Medulla oblongata (tissue), 1 donor: ENCODE results near the gene RERE.

Source experiments
- DNase-seq: peaks from one replicate; pipeline ENCODE4 v3.0.0-alpha.2; 2015; ENCODE audit errors: extremely low spot score

Gene RERE

DNA sequence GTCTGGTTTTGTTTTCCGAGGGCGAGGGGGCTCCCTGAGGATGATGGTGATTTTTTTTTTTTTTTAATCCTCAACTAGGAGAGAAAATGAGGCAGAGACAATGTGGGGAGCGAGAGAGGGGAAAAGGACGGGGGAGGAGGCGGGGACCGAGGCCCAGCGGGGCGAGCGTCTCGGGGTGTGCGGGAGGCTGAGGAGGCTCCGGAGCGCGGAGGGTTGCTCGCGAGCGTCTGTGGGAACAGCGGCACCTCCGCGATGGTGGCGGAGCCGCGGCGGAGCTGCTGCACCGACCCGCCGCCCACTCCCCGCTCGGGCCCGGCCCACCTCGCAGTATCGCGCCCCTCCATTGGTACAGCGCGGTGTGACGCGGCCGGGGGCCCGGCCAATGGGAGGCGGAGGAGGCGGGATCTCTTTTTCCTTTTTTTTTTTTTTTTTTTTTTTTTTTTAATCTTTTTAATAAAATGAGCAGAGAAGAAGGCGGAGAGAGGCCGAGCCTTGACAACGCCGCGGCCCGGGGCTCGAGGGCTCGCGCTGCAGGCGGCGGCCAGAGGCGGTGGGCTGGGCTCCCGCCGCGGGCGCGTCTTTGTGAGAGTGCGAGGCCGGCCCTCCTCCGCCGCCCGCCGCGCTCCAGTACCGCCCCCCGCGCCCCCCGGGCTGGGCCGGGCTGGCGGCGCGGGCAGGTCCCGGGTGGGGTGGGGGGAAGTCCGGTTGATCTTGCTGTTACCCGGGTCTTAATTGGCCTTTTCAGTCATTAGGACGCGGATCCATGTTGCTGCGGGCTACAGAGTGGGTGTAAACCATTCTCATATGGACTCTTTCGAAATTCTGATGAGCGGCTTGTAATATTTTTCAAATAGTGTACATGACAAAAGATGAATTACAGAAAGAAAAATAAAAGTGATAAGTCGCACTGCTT, at the start of gene RERE:
Gene RERE (minus strand): TSS at position 229 of the 913 bp plus-strand sequence.
- DNase-seq = peak; percentile 96

DNA sequence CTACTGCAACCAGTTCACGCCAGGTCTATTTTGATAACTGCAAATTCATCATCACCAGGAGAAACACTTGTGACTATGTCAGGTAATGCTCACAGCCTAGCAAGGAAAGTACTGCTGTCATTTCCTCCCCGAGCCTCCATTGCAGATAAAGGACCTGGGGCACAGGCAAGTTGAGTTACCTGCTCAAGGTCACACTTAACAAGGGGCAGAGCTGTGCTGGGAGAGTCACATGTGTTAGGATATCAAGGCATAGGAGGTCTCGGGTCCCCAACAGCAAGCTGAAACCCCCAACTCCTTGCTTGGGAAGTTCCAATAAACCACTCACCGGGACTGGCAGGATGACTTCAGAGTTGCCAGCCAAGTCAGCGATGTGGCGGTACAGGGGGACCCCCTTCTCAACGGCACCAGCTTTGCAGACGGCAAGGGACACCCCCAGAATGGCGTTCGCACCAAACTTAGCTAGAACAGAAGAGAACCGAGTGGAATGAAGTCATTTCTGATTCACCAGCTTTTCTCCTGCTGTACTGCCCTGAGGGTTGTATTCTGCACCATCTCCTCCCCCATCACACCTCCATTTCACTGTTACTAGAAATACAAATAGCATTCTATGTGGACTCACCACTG, 49.5 kb upstream of the RERE start:
- no peak for DNase-seq

DNA sequence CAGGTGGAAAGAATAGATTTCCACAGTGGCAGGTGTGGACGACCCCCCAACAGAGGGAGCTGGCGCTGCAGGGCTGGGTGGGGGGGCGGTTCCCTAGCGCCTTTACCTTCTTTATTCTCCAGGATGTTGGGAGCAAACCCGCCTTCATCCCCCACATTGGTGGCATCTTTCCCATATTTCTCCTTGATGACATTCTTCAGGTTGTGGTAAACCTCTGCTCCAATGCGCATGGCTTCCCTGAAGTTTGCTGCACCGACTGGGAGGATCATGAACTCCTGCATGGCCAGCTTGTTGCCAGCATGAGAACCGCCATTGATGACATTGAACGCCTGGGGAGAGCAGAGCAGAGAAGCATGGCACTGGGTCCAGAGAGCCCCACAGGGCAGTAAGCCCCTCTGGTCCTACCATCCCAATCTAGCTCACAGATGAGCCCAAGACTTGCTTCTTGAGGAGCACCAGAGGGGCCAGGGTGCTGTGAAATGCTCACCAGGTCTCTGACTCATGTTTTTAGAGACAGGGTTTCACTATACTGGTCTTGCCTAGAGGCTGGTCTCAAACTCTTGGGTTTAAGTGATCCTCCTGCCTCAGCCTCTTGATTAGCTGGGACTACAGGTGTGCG, 48.8 kb upstream of the RERE start:
- no peak for DNase-seq

DNA sequence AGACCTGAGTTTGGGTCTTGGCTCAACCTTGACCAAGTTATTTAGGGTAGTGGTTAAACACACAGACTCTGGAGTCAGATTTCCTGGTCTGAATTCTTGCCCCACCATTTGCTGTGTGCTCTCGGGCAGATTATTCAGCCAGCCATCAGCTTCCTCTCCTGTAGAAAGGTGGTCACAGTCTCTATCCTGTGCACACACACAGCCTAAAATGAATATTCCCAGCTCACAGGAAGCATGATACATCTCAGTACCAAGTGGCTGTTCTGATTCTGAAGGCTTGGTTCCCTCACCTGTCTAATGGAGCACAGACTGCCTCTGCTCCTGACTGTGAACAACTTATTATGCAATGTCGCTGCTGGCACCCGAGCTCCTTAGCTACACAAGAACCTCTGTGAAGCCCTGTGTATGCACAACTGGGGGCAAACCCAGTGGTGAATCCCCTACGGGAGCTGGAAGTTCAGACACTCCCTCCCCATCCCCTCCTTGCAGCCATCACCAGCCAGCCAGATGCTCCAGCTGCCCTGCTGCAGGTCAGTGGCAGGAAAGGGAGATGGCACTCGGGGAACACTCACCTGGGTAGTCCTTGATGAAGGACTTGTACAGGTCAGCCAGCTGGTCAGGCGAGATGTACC, 47.4 kb upstream of the RERE start:
- DNase-seq = no peak

DNA sequence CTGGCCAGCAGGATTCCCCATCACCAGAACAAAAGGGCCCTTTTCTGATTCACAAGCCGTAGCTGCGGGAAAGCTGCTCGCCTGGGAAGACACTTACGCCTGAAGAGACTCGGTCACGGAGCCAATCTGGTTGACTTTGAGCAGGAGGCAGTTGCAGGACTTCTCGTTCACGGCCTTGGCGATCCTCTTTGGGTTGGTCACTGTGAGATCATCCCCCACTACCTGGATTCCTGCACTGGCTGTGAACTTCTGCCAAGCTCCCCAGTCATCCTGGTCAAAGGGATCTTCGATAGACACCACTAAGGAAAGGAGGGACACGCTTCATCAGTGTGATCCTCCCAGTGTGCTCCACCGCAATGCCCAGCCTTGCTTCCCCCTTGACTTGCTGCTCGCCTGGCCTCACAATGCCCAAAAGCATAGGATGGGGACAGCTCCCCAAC, 46.4 kb upstream of the RERE start:
- DNase-seq = no peak

DNA sequence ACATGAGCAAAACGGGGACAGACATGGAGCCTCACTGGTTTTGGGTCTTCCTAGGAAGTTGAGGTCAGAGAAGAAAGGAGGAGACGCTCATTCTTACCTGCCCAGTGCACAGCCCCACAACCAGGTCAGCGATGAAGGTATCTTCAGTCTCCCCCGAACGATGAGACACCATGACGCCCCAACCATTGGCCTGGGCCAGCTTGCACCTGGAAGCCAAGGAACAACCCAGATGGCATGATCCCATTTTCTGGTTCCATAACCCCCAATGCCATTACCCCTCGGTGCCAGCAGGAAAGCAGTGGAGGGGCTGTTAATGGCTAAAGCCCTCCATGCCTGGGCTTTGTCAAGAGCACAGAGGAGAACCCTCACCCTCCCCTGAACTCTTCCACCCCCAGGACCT, 45.7 kb upstream of the RERE start:
- no peak for DNase-seq

DNA sequence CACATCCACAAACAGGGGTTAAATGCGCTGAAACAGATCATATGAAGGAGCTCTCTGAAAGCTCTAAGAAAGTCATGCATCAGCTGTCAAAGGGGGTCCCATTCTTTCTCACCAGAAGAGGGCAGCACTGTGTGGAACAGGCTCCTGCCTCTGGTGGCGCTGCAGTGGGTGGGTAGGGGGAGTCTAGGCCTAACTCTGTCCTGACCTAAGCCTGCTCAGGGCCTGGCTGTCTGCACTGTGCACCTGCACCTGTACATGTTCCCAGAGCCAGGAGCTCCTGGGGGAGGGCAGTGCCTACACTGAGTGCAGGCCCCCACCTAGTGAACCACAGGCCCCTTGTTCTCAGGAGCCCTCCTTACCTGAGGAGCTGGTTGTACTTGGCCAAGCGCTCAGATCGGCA, 45.1 kb upstream of the RERE start:
- DNase-seq = no peak

DNA sequence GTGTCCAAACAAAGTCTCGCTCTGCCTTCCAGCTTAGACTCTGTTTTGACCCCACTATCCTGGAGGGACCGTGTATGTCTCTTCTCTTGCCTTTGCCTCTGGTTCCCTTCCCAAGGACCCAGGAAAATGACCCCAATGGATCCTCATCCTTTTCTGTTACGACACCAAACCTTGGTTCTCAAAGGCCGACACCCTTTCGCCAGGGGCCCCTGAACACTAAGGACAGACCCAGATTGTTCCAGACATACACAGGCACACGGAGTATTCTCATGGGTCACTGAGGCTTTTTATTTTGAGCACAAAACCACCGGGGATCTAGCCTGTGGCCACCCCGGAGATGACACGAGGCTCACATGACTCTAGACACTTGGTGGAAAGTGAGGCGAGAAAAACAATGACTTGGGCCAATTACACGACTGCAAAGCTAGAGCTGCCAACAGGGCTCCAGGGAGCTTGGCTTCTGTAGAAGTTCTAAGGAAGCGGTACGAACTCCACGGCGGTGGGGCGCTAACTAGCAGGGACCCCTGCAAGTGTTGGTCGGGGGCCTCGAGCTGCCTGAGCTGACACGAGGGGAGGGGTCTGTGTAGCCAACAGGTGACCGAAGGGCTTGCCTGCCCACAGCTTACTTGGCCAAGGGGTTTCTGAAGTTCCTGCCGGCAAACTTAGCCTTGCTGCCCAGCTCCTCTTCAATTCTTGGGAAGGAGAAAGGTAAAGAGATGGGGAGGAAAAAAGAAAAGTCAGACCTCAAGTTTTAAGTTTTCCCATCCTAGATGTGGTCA, 43.5 kb upstream of the RERE start:
- DNase-seq = peak; percentile 75

DNA sequence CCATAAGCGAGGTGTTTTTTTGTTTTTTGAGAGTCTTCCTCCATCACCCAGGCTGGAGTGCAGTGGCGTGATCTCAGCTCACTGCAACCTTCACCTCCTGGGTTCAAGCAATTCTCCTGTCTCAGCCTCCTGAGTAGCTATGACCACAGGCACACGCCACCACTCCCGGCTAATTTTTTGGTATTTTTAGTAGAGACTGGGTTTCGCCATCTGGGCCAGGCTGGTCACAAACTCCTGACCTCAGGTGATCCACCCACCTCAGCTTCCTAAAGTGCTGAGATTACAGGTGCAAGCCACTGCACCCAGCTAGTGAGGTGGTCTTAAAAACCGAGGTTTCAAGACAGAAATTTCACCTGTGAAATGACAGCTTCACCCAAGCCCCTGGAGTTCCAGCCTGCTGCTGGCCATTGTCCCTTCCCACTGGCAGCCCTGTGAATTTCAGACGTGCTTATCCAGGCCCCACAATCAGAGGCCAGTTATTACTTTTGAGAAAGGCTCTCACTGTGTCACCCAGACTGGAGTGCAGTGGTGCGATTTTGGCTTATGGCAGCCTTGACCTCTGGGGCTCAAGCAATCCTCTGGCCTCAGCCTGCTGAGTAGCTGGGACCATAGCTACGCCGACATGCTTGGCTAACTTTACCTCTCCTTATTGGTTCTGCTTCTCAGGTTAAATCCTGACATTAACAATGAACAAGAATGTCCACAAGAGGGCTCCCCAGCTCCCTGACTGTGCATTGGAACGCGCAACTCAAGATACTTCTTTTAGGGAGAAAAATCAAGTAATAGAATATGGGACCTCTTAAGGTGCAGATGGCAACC, 41.7 kb upstream of the RERE start:
- peak; percentile 70 for DNase-seq

DNA sequence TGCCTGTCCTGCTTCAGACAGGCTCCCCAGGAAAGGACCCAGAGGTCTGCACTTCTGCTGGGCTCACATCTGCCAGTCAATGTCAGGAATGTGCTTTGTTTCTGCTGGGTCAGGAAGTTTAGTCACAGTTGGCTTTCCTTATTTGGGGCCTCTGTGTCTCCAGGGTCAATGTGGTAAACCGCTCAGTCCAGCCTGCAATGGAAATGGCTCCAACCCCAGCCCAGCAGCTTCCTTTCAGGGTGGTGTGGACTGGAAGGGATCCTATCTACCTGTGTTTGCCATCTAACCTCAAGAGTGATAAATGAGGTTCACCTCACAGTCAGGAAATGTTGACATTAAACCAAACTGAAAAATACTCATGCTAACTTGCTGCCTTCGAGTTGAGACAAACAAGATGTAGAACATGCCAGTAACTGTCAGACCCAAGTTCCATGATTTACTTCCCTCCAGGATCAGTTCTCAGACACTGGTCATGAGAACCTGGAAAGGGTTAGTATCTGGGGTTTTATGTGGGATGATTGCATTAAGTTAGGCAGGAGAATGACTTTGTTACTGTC, 40.8 kb upstream of the RERE start:
- DNase-seq = no peak

DNA sequence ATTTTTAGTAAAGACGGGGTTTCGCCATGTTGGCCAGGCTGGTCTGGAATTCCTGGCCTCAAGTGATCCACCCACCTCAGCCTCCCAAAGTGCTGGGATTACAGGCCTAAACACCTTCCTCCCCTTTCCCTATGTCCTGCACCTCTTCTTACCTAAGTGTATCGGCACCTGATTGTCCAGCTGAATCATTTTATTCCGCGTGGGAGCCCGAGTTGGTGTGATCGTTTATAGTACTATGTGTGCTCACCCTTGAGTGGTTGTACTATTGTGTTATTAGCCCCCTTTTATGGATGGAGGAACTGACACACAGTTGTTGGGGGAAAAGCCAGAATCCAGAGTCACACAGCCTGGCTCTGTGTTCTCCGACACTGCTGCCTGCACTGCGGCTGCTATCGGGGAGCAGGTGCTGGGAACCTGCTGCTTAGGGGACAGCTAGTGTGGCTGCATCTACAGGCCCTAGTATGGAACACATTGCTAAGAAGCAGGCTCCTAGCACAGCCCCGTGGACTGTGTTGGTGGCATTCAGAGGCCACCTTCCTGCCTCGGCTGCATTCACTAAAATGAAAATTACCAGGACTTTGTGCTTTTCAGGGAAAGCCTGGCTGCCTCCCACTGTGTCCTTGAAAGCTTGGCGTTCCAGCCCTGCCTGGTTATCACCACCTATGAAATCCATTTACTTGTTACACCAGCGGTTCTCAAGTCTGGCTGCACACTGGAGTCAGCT, 39.4 kb upstream of the RERE start:
- no peak for DNase-seq

DNA sequence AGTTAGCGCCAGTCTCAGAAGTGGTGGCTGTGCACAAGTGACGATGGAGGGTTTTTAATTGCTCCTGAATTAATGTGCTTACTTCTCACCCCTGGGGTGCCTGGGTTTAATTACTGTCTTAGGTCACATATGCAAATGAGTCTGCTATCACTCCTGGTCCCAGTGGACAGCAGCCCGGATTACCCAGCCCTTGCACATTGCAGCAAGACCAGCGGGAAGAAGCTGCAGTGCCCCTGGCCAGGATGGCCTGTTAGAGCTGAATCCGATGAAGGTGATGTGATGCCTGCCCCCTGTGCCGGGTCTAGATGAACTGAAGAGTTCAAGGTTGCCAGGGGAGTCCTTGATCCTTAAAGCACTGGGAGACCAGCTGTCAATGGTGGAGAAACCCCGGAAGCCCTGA, 36.8 kb upstream of the RERE start:
- DNase-seq = no peak

DNA sequence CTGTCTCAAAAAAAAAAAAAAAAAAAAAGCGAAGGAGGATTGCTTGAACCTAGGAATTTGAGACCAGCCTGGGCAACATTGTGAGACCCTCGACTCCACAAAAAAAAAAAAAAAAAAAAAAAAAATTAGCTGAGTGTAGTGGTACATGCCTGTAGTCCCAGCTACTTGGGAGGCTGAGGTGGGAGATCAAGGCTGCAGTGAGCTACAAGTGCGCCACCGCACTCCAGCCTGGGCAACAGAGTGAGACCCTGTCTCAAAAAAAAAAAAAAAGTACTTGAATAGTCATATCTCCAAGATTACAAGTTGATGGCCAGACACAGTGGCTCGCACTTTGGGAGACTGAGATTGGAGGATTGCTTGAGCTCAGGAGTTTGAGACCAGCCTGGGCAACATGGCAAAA, 33.6 kb upstream of the RERE start:
- DNase-seq = no peak

DNA sequence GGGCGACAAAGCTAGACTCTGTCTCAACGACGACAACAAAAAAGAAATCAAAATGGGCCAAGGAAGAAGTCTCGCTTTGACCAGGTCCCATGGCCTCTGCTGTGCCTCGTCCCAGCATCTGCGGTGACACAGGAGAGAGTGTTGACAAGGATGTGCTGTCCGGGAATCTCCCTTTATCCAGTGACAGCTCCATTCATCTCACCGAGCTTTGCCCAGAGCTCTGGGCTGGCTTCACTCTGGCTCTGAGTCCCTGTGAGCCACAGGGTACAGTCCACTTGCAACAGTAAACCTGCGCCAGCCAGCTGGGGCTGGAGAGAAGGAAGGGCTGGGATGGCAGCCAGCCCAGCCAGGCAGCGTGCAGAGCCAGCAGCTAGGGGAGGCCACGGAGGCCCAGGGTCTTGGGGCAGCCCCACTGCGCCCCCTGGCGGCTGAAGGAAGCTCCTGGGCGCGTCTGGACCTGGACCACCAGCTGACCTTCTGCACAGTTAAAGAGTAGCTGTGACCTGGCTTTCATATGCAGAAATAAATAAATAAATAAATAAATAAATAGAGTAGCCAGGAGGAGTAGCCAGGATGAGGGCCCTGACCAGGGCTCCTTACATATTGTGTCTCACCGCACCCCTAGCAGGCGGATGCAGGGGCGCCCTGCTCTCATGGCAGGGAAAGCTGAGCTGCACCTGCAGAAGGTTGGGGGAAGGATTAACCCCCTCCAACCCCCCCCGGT, 31.4 kb upstream of the RERE start:
- DNase-seq = peak; percentile 98

DNA sequence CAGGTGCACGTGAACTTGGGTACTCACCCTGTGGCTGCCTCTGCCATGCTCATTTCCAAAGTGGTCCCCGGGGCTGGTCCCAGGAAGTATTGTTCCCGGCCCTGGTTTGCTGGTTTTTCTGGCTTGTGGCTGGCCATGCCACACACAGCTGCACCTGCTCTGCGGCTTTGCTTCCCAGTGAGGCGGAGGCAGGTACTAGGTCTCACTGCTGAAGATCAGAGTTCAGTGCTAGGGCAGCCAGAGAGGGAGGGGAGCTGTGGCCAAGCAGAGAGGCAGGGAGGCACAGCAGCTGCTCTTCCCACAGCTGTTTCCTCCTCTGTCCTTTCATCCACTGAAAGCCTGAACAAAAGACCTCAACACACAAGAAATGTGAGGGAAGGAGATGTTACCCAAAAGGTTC, 30.6 kb upstream of the RERE start:
- no peak for DNase-seq

DNA sequence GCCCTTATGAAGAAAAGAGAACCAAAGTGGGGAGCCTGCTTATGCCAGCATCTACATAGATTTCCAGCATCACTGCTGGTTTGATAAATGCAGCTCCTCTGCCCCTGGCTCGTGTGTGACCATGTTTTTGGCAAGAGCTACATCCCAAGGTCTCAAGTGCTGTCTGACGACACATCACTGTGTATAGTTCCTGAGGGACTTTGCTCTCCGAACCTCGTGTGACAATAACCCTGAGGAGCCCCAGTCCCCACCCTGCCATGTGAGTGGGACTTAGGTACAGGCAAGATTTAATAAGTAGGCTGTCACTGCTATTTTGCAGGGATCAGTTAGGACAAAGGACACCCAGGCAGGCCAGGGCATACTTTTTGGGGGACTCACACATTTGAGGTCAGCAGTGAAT, 28.8 kb upstream of the RERE start:
- DNase-seq = no peak

DNA sequence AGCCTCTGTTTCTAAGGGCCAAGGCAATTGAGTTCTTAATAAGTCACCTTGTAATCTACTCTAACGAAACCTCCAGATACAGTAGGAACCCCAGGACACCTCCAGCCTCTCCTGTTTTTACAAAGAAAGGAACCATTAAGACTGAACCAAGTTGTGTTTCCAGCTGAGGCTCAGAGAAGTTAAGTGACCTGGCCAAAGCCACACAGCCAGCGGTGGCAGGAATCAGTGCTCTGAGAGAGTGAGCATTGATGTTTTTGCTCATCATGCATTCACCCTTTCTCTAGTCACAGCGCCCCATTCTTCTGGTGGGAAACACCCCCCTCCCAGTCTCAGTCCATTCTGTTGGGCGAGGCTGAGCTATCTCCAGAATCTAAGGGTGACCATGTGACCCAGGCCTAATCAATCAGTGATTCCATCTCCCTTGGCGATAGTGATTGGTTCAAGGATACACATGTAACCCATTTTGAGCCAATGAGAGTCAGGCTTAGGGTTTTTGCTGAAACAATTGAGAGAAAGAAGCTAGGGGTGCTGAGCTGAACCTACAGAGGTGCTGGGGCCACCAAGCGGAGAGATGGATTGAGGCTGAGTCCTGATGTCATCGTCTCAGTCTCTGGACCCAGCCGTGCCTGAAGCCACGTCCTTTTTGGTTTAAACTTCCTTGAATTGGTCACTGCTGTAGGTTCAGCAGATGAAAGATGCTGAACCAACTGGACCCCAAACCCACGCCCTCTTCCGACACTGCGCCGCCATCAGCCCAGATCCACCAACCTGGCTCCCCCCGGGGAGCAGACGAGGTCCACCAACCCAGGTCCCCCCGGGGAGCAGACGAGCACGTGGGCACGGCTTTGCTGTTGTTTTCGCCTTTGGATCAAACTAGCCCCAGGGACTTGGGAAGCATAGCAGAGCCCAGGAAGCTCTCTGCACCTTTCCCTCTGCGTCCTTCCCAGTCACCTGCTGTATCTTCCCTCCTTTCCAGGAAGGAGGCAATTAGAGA, 28.0 kb upstream of the RERE start:
- no peak for DNase-seq

DNA sequence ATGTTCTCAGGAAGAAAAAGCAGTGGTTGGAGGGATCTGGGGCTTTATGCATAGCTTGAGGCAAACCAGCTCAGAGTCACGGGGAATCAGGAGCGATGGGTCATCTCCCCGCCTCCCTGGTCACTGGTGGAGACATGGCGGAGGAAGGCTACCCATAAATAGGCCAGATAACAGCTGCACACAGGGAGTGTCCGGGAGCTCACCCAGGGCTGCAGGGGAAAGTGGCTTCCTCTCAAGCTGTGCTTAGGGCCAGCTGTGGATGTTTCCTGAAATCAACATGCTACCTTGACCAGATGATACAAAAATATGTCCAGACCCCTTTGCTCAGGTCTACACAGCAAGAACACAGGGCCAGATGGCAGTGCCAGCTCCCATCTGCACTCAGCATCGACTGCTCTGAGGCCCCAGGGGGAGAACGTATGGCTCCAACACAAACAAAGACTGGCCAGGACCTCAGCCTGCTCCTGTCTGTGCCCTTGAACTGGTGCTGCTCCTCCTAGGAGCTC, 27.1 kb upstream of the RERE start:
- no peak for DNase-seq
